ENCODE measurements around the gene APOBEC2. TPM values are rescaled to one million over a fixed set of nuclear protein-coding genes. Genes with fewer than 3 reads are reported as not detected.

The APOBEC2 gene
- polyA plus RNA-seq, 1 donor from 2014 or later, result 0.33 TPM

GRCh38 chr6:41077536-41077935 lies 24.5 kb downstream of the APOBEC2 start:
- Mint-ChIP-seq H3K27me3 (no peaks in the 10 kb centered on the region), H3K4me3 (no peak overlapping the region), H3K9me3 (no peaks in the 10 kb centered on the region), H3K27ac (peak overlapping the region in 1 of 3 donors; percentile 48), H3K36me3 (peaks cover 10% of the 10 kb centered on the region), H3K4me1 (peaks cover 37 to 51% (median 42%) of the 10 kb centered on the region in 3 donors)

- H3K4me1 Mint-ChIP-seq, result peaks cover 39 to 54% (median 43%) of the 10 kb centered on the region in 3 donors
- H3K36me3 Mint-ChIP-seq, result peaks cover 10% of the 10 kb centered on the region
- H3K27me3 Mint-ChIP-seq, result no peaks in the 10 kb centered on the region
- H3K4me3 Mint-ChIP-seq, result no peak overlapping the region
- no peaks in the 10 kb centered on the region for H3K9me3 Mint-ChIP-seq
- no peak overlapping the region for H3K27ac Mint-ChIP-seq
These were observed 25.1 kb downstream of the APOBEC2 start for GRCh38 chr6:41078101-41078500.

GRCh38 chr6:41079080-41079479 lies 26.1 kb downstream of the APOBEC2 start:
- H3K9me3 Mint-ChIP-seq, result no peaks in the 10 kb centered on the region
- peaks cover 39 to 54% (median 51%) of the 10 kb centered on the region in 3 donors for H3K4me1 Mint-ChIP-seq
- H3K36me3 Mint-ChIP-seq, result peaks cover 14% of the 10 kb centered on the region
- H3K27me3 Mint-ChIP-seq, result no peaks in the 10 kb centered on the region
- peak overlapping the region in 2 of 4 donors; percentile 9 to 16 for H3K4me3 Mint-ChIP-seq
- H3K27ac Mint-ChIP-seq, result no peak overlapping the region

GRCh38 chr6:41080621-41081020 lies 27.6 kb downstream of the APOBEC2 start:
- no peaks in the 10 kb centered on the region for H3K27me3 Mint-ChIP-seq
- peaks cover 14% of the 10 kb centered on the region for H3K36me3 Mint-ChIP-seq
- peak overlapping the region; percentile 2 to 92 (median 68) for H3K4me3 Mint-ChIP-seq
- peaks cover 25 to 41% (median 40%) of the 10 kb centered on the region in 3 donors for H3K4me1 Mint-ChIP-seq
- H3K9me3 Mint-ChIP-seq, result no peaks in the 10 kb centered on the region
- H3K27ac Mint-ChIP-seq, result peak overlapping the region; percentile 8 to 86 (median 28)

- Mint-ChIP-seq H3K9me3 (no peaks in the 10 kb centered on the region), H3K4me1 (peaks cover 17 to 36% (median 29%) of the 10 kb centered on the region in 3 donors), H3K4me3 (no peak overlapping the region), H3K27ac (no peak overlapping the region), H3K36me3 (peaks cover 14% of the 10 kb centered on the region), H3K27me3 (no peaks in the 10 kb centered on the region)
These were observed 30.1 kb downstream of the APOBEC2 start for GRCh38 chr6:41083072-41083471.

- Mint-ChIP-seq H3K27me3 (no peaks in the 10 kb centered on the region), H3K36me3 (peaks cover 9% of the 10 kb centered on the region), H3K27ac (peak overlapping the region in 1 of 3 donors; percentile 13), H3K4me1 (peaks cover 10 to 31% (median 21%) of the 10 kb centered on the region in 3 donors), H3K9me3 (no peaks in the 10 kb centered on the region), H3K4me3 (no peak overlapping the region)
These were observed 32.2 kb downstream of the APOBEC2 start for GRCh38 chr6:41085182-41085581.

GRCh38 chr6:41088451-41088850 lies 35.4 kb downstream of the APOBEC2 start:
- H3K4me1 Mint-ChIP-seq, result peaks cover 0 to 4% (median 3%) of the 10 kb centered on the region in 3 donors
- H3K36me3 Mint-ChIP-seq, result peaks cover 4% of the 10 kb centered on the region
- H3K4me3 Mint-ChIP-seq, result no peak overlapping the region
- no peaks in the 10 kb centered on the region for H3K27me3 Mint-ChIP-seq
- H3K9me3 Mint-ChIP-seq, result no peaks in the 10 kb centered on the region
- H3K27ac Mint-ChIP-seq, result no peak overlapping the region

- no peak overlapping the region for H3K4me3 Mint-ChIP-seq
- no peaks in the 10 kb centered on the region for H3K27me3 Mint-ChIP-seq
- no peak overlapping the region for H3K27ac Mint-ChIP-seq
- no peaks in the 10 kb centered on the region for H3K9me3 Mint-ChIP-seq
- peaks cover 8% of the 10 kb centered on the region for H3K36me3 Mint-ChIP-seq
- H3K4me1 Mint-ChIP-seq, result no peaks in the 10 kb centered on the region
These were observed 38.1 kb downstream of the APOBEC2 start for GRCh38 chr6:41090841-41091761.

- H3K4me1 Mint-ChIP-seq, result no peaks in the 10 kb centered on the region
- H3K4me3 Mint-ChIP-seq, result no peak overlapping the region
- H3K36me3 Mint-ChIP-seq, result peaks cover 12% of the 10 kb centered on the region
- peak overlapping the region in 1 of 3 donors; percentile 50 for H3K27ac Mint-ChIP-seq
- H3K9me3 Mint-ChIP-seq, result no peaks in the 10 kb centered on the region
- H3K27me3 Mint-ChIP-seq, result no peaks in the 10 kb centered on the region
These were observed 39.6 kb downstream of the APOBEC2 start for GRCh38 chr6:41092421-41093140.

GRCh38 chr6:41093729-41094128 lies 40.7 kb downstream of the APOBEC2 start:
- Mint-ChIP-seq H3K9me3 (no peaks in the 10 kb centered on the region), H3K27ac (no peak overlapping the region), H3K4me3 (no peak overlapping the region), H3K4me1 (no peaks in the 10 kb centered on the region), H3K27me3 (no peaks in the 10 kb centered on the region), H3K36me3 (peaks cover 12% of the 10 kb centered on the region)

- Mint-ChIP-seq H3K4me3 (no peak overlapping the region), H3K27me3 (no peaks in the 10 kb centered on the region), H3K4me1 (no peaks in the 10 kb centered on the region), H3K9me3 (no peaks in the 10 kb centered on the region), H3K27ac (no peak overlapping the region), H3K36me3 (peaks cover 16% of the 10 kb centered on the region)
These were observed 44.6 kb downstream of the APOBEC2 start for GRCh38 chr6:41097467-41098090.

GRCh38 chr6:41098366-41098765 lies 45.4 kb downstream of the APOBEC2 start:
- Mint-ChIP-seq H3K9me3 (no peaks in the 10 kb centered on the region), H3K36me3 (peaks cover 16% of the 10 kb centered on the region), H3K27ac (peak overlapping the region in 1 of 3 donors; percentile 21), H3K4me1 (no peaks in the 10 kb centered on the region), H3K27me3 (no peaks in the 10 kb centered on the region), H3K4me3 (no peak overlapping the region)

- Mint-ChIP-seq H3K36me3 (peaks cover 8% of the 10 kb centered on the region), H3K4me3 (no peak overlapping the region), H3K9me3 (no peaks in the 10 kb centered on the region), H3K4me1 (no peaks in the 10 kb centered on the region), H3K27me3 (no peaks in the 10 kb centered on the region), H3K27ac (no peak overlapping the region)
These were observed 47.9 kb downstream of the APOBEC2 start for GRCh38 chr6:41100871-41101287.

- no peaks in the 10 kb centered on the region for H3K27me3 Mint-ChIP-seq
- H3K4me3 Mint-ChIP-seq, result no peak overlapping the region
- no peaks in the 10 kb centered on the region for H3K4me1 Mint-ChIP-seq
- H3K9me3 Mint-ChIP-seq, result no peaks in the 10 kb centered on the region
- peaks cover 10% of the 10 kb centered on the region for H3K36me3 Mint-ChIP-seq
- no peak overlapping the region for H3K27ac Mint-ChIP-seq
These were observed 50.8 kb downstream of the APOBEC2 start for GRCh38 chr6:41103847-41104246.

- peaks cover 13% of the 10 kb centered on the region for H3K36me3 Mint-ChIP-seq
- H3K4me1 Mint-ChIP-seq, result no peaks in the 10 kb centered on the region
- no peak overlapping the region for H3K27ac Mint-ChIP-seq
- no peaks in the 10 kb centered on the region for H3K27me3 Mint-ChIP-seq
- H3K4me3 Mint-ChIP-seq, result no peak overlapping the region
- H3K9me3 Mint-ChIP-seq, result no peaks in the 10 kb centered on the region
These were observed 58.0 kb downstream of the APOBEC2 start for GRCh38 chr6:41111017-41111416.
